ENCODE measurements around the gene ATP2C2.

The ATP2C2 gene

DNA sequence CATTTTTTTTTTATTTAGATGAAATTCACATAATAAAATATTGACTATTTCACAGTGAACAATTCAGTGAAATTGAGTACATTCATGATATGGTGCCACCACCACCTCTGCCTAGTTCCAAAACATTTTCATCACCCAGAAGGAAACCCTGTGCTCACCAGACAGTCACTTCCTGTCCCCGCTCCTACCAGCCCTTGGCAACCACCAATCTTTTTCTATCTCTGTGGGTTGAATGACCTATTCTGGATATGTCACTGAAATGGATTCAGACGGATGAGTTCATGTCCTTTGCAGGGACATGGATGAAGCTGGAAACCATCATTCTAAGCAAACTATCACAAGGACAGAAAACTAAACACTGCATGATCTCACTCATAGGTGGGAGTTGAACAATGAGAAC is 40.5 kb downstream of the ATP2C2 start:
- TF ChIP-seq GABPA (IDR thresholded peaks at IDR 0.05; ENCODE audit: low read depth) (no peak), POLR2AphosphoS5 (IDR thresholded peaks at IDR 0.05; ENCODE audit: low read depth) (no peak), SPI1 (IDR thresholded peaks at IDR 0.05; ENCODE audit: borderline replicate concordance, low read depth) (no peak)
- TF ChIP-seq, protein P1, sequence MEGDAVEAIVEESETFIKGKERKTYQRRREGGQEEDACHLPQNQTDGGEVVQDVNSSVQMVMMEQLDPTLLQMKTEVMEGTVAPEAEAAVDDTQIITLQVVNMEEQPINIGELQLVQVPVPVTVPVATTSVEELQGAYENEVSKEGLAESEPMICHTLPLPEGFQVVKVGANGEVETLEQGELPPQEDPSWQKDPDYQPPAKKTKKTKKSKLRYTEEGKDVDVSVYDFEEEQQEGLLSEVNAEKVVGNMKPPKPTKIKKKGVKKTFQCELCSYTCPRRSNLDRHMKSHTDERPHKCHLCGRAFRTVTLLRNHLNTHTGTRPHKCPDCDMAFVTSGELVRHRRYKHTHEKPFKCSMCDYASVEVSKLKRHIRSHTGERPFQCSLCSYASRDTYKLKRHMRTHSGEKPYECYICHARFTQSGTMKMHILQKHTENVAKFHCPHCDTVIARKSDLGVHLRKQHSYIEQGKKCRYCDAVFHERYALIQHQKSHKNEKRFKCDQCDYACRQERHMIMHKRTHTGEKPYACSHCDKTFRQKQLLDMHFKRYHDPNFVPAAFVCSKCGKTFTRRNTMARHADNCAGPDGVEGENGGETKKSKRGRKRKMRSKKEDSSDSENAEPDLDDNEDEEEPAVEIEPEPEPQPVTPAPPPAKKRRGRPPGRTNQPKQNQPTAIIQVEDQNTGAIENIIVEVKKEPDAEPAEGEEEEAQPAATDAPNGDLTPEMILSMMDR (IDR thresholded peaks at IDR 0.05; ENCODE audit: insufficient read depth, low read length): no peak
- TF ChIP-seq, protein P2, sequence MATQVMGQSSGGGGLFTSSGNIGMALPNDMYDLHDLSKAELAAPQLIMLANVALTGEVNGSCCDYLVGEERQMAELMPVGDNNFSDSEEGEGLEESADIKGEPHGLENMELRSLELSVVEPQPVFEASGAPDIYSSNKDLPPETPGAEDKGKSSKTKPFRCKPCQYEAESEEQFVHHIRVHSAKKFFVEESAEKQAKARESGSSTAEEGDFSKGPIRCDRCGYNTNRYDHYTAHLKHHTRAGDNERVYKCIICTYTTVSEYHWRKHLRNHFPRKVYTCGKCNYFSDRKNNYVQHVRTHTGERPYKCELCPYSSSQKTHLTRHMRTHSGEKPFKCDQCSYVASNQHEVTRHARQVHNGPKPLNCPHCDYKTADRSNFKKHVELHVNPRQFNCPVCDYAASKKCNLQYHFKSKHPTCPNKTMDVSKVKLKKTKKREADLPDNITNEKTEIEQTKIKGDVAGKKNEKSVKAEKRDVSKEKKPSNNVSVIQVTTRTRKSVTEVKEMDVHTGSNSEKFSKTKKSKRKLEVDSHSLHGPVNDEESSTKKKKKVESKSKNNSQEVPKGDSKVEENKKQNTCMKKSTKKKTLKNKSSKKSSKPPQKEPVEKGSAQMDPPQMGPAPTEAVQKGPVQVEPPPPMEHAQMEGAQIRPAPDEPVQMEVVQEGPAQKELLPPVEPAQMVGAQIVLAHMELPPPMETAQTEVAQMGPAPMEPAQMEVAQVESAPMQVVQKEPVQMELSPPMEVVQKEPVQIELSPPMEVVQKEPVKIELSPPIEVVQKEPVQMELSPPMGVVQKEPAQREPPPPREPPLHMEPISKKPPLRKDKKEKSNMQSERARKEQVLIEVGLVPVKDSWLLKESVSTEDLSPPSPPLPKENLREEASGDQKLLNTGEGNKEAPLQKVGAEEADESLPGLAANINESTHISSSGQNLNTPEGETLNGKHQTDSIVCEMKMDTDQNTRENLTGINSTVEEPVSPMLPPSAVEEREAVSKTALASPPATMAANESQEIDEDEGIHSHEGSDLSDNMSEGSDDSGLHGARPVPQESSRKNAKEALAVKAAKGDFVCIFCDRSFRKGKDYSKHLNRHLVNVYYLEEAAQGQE (IDR thresholded peaks at IDR 0.05; ENCODE audit: insufficient replicate concordance, low read depth): no peak
- Histone ChIP-seq H3K4me3 (replicated peaks; ENCODE audit: insufficient read depth, low read length) (no peak overlapping the region), H3K27me3 (ENCODE audit: insufficient read depth, poor library complexity, severe bottlenecking) (peaks cover 10% of the 10 kb centered on the region), H3K27ac (replicated peaks) (no peak overlapping the region)
- DNase-seq (ENCODE audit: low read depth in 1 of 2, low spot score in 1 of 2): no peak

DNA sequence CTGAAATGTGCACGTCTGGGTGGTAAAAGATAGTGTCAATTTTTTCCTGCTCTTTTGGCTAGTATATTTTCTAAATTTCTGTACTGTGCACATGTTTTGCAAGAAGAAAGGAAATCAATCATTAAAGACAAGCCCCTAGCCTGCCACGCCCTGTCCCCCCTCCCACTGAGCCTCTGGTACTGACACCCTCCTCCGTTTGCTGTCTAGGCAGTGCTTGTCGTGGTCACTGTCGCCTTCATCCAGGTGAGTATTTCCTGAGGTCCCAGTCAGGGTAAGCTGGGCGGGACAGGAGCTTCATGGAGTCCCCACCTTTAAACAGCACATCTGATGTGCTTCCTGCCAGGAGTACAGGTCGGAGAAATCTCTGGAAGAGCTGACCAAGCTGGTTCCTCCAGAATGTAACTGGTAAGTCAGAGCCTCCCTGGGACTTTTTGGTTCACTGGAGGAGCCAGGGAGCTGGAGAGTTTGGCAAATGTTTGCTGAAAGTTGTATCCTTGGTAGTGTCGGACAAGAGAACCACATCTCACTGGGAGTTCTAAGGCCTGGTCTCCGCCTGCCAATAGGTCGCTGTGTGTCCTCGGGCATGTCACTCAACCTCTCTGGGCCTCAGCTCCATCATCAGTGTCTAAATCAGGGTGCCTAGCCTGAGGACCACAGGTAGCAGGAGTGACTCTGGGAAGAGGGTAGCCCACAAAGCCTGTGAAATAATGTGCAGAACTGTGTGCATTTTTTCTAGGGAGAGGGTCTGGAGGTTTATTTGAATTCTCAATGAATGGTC is 42.2 kb downstream of the ATP2C2 start:
- TF ChIP-seq, protein P2 (IDR thresholded peaks at IDR 0.05; ENCODE audit: insufficient replicate concordance, low read depth): no peak
- DNase-seq (ENCODE audit: low read depth in 1 of 2, low spot score in 1 of 2): no peak
- no peak overlapping the region for H3K27ac ChIP-seq (replicated peaks)
- H3K27me3 ChIP-seq (ENCODE audit: insufficient read depth, poor library complexity, severe bottlenecking): peaks cover 10% of the 10 kb centered on the region
- no peak overlapping the region for H3K4me3 ChIP-seq (replicated peaks; ENCODE audit: insufficient read depth, low read length)

DNA sequence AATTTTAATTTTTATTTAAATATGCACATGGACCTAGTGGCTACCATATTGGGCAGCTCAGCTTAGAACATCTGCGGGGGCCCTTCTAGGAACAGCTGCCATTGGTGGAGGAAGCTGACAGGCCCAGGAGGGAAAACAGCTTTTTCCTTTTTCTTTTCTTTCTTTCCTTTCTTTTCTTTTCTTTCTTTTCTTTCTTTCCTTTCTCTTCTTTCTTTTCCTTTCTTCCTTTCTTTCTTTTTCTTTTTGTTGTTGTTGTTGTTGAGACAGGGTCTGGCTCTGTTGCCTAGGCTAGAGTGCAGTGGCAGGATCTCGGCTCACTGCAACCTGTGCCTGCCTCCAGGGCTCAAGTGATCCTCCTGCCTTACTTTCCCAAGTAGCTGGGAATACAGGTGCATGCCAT is 43.4 kb downstream of the ATP2C2 start:
- no peak for DNase-seq (ENCODE audit: low read depth in 1 of 2, low spot score in 1 of 2)
- peaks cover 6% of the 10 kb centered on the region for H3K27me3 ChIP-seq (ENCODE audit: insufficient read depth, poor library complexity, severe bottlenecking)
- TF ChIP-seq, protein P2 (IDR thresholded peaks at IDR 0.05; ENCODE audit: insufficient replicate concordance, low read depth): no peak
- no peak for TF ChIP-seq GABPA (IDR thresholded peaks at IDR 0.05; ENCODE audit: low read depth)
- TF ChIP-seq, protein P1 (IDR thresholded peaks at IDR 0.05; ENCODE audit: insufficient read depth, low read length): no peak
- TF ChIP-seq POLR2AphosphoS5 (IDR thresholded peaks at IDR 0.05; ENCODE audit: low read depth): no peak
- no peak for TF ChIP-seq SPI1 (IDR thresholded peaks at IDR 0.05; ENCODE audit: borderline replicate concordance, low read depth)
- H3K4me3 ChIP-seq (replicated peaks; ENCODE audit: insufficient read depth, low read length): no peak overlapping the region
- no peak overlapping the region for H3K27ac ChIP-seq (replicated peaks)

Data from HL-60 (cell line).